Stimulated activated CD4-positive, alpha-beta T cell treated with anti-CD3 and anti-CD28 coated beads, Interleukin-2, amount 100 ng/mL, for 4 hours (primary cell): ENCODE results near the gene INTS11.
"Not testable (repeated sequence)": the region's sequence is repeated elsewhere in the genome, so short reads cannot be mapped to it uniquely, and the experiment has no call there.

ENCODE experiments used
- DNase-seq: peaks from one replicate; pipeline ENCODE4 v3.0.0-alpha.2; 2020; ENCODE audit warnings: low read depth

INTS11 gene

GRCh38 chr1:1329304-1330210 is 5.1 kb upstream of the INTS11 start:
- DNase-seq: no peak

- no peak for DNase-seq
These were observed 3.8 kb upstream of the INTS11 start for GRCh38 chr1:1328254-1328653.

- no peak for DNase-seq
These were observed 2.8 kb upstream of the INTS11 start for GRCh38 chr1:1327291-1327690.

GRCh38 chr1:1326075-1326605 is 1.7 kb upstream of the INTS11 start:
- no peak for DNase-seq

- no peak for DNase-seq
These were observed 1.0 kb upstream of the INTS11 start for GRCh38 chr1:1325288-1326074.

GRCh38 chr1:1324084-1324523 is 356 bp downstream of the INTS11 start:
- no peak for DNase-seq

- no peak for DNase-seq
These were observed 1.5 kb downstream of the INTS11 start for GRCh38 chr1:1322952-1323351.

- no peak for DNase-seq
These were observed 2.0 kb downstream of the INTS11 start for GRCh38 chr1:1322418-1322817.

GRCh38 chr1:1321477-1321876 is 3.0 kb downstream of the INTS11 start:
- DNase-seq: no peak

GRCh38 chr1:1320666-1321448 is 3.6 kb downstream of the INTS11 start:
- DNase-seq: no peak

GRCh38 chr1:1319646-1319941 is 4.9 kb downstream of the INTS11 start:
- no peak for DNase-seq

GRCh38 chr1:1318777-1319645 is 5.4 kb downstream of the INTS11 start:
- no peak for DNase-seq

- DNase-seq: no peak
These were observed 6.3 kb downstream of the INTS11 start for GRCh38 chr1:1318131-1318652.

- no peak for DNase-seq
These were observed 7.0 kb downstream of the INTS11 start for GRCh38 chr1:1317420-1317819.

GRCh38 chr1:1316199-1316598 is 8.3 kb downstream of the INTS11 start:
- DNase-seq: not testable (repeated sequence)

GRCh38 chr1:1315435-1315954 is 9.0 kb downstream of the INTS11 start:
- no peak for DNase-seq

- no peak for DNase-seq
These were observed 9.7 kb downstream of the INTS11 start for GRCh38 chr1:1314678-1315335.

- DNase-seq: no peak
These were observed 10.2 kb downstream of the INTS11 start for GRCh38 chr1:1314237-1314586.

- DNase-seq: no peak
These were observed 10.8 kb downstream of the INTS11 start for GRCh38 chr1:1313500-1314236.
